Thoracic aorta (tissue), 2 donors: Measurements from ENCODE around the gene CST11. TPM values are rescaled to one million over a fixed set of nuclear protein-coding genes. Genes with fewer than 3 reads are reported as not detected.
"Not testable (repeated sequence)": the region's sequence is repeated elsewhere in the genome, so short reads cannot be mapped to it uniquely, and the experiment has no call there.

Experiments
- ATAC-seq: fragments of 150-250 bp; one replicate; pipeline ENCODE4 v1.8.0; 2017; ENCODE audit warnings: low read depth; ENCODE audit not compliant: insufficient number of reproducible peaks, low FRiP score
- DNase-seq: peaks from one replicate; pipeline ENCODE4 v3.0.0-alpha.2; 2020; ENCODE audit warnings: low spot score
- H3K27ac ChIP-seq, 2 donors: fragments of 200-600 bp; sonication (generic); 1 replicate in 1 of 2; 2 replicates in 1 of 2; pipeline ENCODE4 v1.5.1; 2016; ENCODE audit warnings: mild to moderate bottlenecking in 2 of 2, moderate library complexity in 2 of 2
- H3K27me3 ChIP-seq: fragments of 200-600 bp; sonication (generic); replicated peaks from 2 replicates; pipeline ENCODE4 v1.6.0; 2016; ENCODE audit warnings: mild to moderate bottlenecking; ENCODE audit not compliant: insufficient read depth
- H3K36me3 ChIP-seq: fragments of 200-600 bp; sonication (generic); one replicate; pipeline ENCODE4 v1.5.1; 2016
- H3K4me1 ChIP-seq, 2 donors: fragments of 200-600 bp; sonication (generic); 1 replicate in 1 of 2; 2 replicates in 1 of 2; pipeline versions ENCODE4 v1.5.1 to v1.6.0; 2016; ENCODE audit warnings: low read depth in 2 of 2, mild to moderate bottlenecking in 1 of 2; ENCODE audit not compliant: control insufficient read depth in 1 of 2
- H3K4me3 ChIP-seq: fragments of 200-600 bp; sonication (generic); 2 replicates; pipeline ENCODE4 v1.5.1; 2016; ENCODE audit warnings: mild to moderate bottlenecking
- H3K9me3 ChIP-seq: fragments of 200-600 bp; sonication (generic); 2 replicates; pipeline ENCODE4 v1.5.1; 2016
- total RNA-seq, 2 donors: library from RNA; depleted of rRNA; stranded (reverse); fragments of >200 nt; gene quantifications; one replicate each; pipeline versions ENCODE4 v1.1.0 to v1.2.3, GENCODE V29; 2016
- TF ChIP-seq, protein P1 (sequence below): fragments of 200-600 bp; sonication (generic); IDR thresholded peaks from one replicate; pipeline ENCODE4 v1.5.1; 2019; ENCODE audit warnings: antibody characterized with exemption

The CST11 gene
- total RNA-seq, 2 donors from 2014 or later: not detected

DNA sequence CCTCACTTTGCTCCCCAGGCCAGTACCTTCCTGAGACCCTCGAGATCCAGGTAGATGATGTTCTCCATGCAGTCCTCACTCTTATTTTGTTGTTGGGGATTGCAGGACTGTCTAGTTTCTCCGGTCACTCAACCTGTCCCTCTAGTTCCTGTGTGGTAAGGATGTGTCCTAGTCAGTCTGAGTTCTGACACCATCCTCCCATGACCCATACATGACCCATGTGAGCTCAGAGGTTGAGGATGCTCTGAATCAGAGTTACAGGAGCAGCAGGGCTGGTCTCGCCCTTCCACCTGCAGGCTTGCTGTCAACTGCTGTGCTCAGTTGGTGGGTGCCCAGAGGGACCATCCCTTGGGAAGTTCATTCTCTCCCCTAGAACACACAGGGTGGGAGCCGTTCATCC lies 26.4 kb upstream of the CST11 start:
- H3K4me3 ChIP-seq: no peak overlapping the region
- no peak overlapping the region for H3K27ac ChIP-seq
- H3K27me3 ChIP-seq: no peaks in the 10 kb centered on the region
- H3K36me3 ChIP-seq: no peaks in the 10 kb centered on the region
- no peaks in the 10 kb centered on the region for H3K9me3 ChIP-seq
- H3K4me1 ChIP-seq: no peaks in the 10 kb centered on the region
- TF ChIP-seq, protein P1, sequence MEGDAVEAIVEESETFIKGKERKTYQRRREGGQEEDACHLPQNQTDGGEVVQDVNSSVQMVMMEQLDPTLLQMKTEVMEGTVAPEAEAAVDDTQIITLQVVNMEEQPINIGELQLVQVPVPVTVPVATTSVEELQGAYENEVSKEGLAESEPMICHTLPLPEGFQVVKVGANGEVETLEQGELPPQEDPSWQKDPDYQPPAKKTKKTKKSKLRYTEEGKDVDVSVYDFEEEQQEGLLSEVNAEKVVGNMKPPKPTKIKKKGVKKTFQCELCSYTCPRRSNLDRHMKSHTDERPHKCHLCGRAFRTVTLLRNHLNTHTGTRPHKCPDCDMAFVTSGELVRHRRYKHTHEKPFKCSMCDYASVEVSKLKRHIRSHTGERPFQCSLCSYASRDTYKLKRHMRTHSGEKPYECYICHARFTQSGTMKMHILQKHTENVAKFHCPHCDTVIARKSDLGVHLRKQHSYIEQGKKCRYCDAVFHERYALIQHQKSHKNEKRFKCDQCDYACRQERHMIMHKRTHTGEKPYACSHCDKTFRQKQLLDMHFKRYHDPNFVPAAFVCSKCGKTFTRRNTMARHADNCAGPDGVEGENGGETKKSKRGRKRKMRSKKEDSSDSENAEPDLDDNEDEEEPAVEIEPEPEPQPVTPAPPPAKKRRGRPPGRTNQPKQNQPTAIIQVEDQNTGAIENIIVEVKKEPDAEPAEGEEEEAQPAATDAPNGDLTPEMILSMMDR: no peak
- ATAC-seq (no peak), DNase-seq (no peak)

DNA sequence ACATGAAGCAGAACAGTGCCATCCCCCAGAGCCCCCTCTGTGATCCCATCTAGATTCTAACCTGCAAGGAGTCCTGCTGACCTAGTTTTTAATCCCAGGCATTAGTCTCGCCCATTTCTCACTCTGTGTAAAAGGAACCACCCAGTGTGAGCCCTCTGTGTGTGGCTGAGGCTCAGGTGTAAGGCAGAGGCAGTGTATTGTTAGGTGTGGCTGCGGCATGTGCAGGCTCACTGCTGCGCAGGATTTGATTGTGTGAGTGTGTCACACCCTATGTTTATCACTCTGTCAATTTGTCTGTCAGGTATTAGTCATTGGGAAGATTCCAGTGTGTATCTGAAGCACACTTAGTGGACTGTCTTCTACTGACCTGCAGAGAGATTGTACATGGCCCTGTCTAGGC lies 24.5 kb upstream of the CST11 start:
- no peak overlapping the region for H3K27ac ChIP-seq
- H3K9me3 ChIP-seq: no peaks in the 10 kb centered on the region
- TF ChIP-seq, protein P1: no peak
- H3K36me3 ChIP-seq: no peaks in the 10 kb centered on the region
- H3K4me1 ChIP-seq: no peaks in the 10 kb centered on the region
- H3K27me3 ChIP-seq: no peaks in the 10 kb centered on the region
- no peak overlapping the region for H3K4me3 ChIP-seq
- ATAC-seq (no peak), DNase-seq (no peak)

GRCh38 chr20:23476015-23476754 lies 23.5 kb upstream of the CST11 start:
- Histone ChIP-seq H3K9me3 (no peaks in the 10 kb centered on the region), H3K4me1 (no peaks in the 10 kb centered on the region), H3K36me3 (no peaks in the 10 kb centered on the region), H3K27ac (no peak overlapping the region), H3K4me3 (no peak overlapping the region), H3K27me3 (no peaks in the 10 kb centered on the region)
- ATAC-seq (no peak), DNase-seq (no peak)
- TF ChIP-seq, protein P1: no peak

GRCh38 chr20:23475395-23475794 lies 22.7 kb upstream of the CST11 start:
- no peak overlapping the region for H3K27ac ChIP-seq
- ATAC-seq (no peak), DNase-seq (no peak)
- H3K4me3 ChIP-seq: no peak overlapping the region
- H3K27me3 ChIP-seq: no peaks in the 10 kb centered on the region
- TF ChIP-seq, protein P1: no peak
- no peaks in the 10 kb centered on the region for H3K36me3 ChIP-seq
- no peaks in the 10 kb centered on the region for H3K4me1 ChIP-seq
- no peaks in the 10 kb centered on the region for H3K9me3 ChIP-seq

GRCh38 chr20:23473293-23473692 lies 20.6 kb upstream of the CST11 start:
- H3K4me1 ChIP-seq, H3K9me3 ChIP-seq, H3K36me3 ChIP-seq, H3K27me3 ChIP-seq, DNase-seq, H3K4me3 ChIP-seq, H3K27ac ChIP-seq, ATAC-seq: not testable (repeated sequence)

- not testable (repeated sequence) for H3K36me3 ChIP-seq
These were observed 19.6 kb upstream of the CST11 start for GRCh38 chr20:23472306-23472705.

GRCh38 chr20:23466961-23467360 lies 14.3 kb upstream of the CST11 start:
- ATAC-seq, H3K27me3 ChIP-seq, H3K36me3 ChIP-seq, H3K27ac ChIP-seq, DNase-seq, H3K4me1 ChIP-seq, H3K4me3 ChIP-seq, H3K9me3 ChIP-seq: not testable (repeated sequence)

More at GRCh38 chr20:23472306-23472705, 19.6 kb upstream of the CST11 start:
- not testable (repeated sequence) for H3K4me1 ChIP-seq, H3K27me3 ChIP-seq, H3K4me3 ChIP-seq, H3K27ac ChIP-seq, DNase-seq, ATAC-seq, H3K9me3 ChIP-seq
